ENCODE results near the gene EIF3I.

EIF3I gene

DNA sequence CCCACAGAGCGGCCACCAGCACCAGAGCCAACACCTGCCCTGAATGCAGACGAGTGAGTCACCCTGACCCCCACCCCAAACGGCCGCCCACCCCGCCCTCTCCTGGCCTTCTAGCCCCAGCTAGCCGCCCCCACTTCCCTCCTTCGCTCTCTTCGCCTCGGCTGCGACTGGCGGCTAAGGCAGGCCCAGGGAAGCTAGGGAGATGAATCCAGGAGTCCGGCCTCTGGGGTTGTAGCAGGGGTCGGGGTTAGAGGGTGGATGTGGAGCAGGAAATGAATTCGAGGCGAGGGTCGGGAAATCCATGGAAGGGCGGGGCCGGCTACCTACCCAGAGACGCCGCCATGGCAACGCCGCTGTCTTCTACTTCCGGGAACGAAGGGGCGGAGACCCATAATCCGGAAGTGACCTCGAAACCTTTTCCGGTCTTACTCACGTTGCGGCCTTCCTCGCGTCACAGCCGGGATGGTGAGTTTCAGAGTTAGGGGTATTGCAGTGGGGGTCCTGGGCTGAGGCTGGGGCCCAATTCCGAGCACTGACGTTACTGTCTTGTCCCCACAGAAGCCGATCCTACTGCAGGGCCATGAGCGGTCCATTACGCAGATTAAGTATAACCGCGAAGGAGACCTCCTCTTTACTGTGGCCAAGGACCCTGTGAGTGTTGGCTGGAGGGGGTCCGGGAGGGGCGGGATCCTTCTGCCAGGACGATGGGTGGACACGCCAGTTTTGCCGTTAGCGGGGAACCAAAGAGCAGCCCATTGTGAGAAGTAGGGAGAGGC lies at the start of gene EIF3I, which contains the start of gene TMEM234:
TSS of gene EIF3I (plus strand) at position 428 of the 776 bp plus-strand sequence. CDS start at position 463, 35 bp downstream.
TSS of gene TMEM234 (minus strand) at position 374 of the 776 bp plus-strand sequence. CDS start at position 343, 31 bp downstream.
- DNase-seq (ENCODE audit: low spot score) = peak; percentile 94

DNA sequence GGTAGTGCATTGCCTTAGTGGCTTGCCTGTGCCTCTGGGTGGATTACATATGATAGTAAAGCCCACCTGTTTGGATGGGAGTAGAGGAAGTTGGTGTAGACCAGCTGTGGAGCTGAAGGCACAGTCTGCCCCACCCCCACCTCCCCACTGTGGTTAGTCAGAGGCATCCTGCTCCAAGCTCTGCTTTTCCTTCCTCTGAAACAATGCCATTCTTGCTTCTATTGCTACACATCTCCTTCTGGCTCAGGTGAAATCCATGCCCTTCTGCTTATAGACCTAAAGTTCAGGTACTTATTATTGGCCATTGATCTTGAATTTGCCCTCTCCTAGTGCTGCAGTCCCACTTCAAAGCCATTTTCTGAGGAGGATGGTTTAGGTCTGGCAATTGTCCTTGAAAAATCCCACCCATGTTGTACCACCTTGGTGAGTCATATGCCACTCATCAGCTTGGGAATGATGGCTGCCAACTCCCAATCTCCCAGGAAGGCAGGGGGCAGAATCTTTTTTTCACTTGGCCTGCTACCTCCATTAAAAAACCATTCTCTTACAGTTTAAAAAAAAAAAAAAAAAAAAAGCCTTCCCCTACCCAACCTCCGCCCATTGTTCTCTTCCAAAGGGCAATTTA lies 49.5 kb upstream of the EIF3I start:
- DNase-seq (ENCODE audit: low spot score) = no peak

GRCh38 chr1:32178380-32179192 lies 43.6 kb upstream of the EIF3I start:
- no peak for DNase-seq (ENCODE audit: low spot score)

- DNase-seq (ENCODE audit: low spot score) = no peak
These were observed 43.1 kb upstream of the EIF3I start for GRCh38 chr1:32179193-32179442.

DNA sequence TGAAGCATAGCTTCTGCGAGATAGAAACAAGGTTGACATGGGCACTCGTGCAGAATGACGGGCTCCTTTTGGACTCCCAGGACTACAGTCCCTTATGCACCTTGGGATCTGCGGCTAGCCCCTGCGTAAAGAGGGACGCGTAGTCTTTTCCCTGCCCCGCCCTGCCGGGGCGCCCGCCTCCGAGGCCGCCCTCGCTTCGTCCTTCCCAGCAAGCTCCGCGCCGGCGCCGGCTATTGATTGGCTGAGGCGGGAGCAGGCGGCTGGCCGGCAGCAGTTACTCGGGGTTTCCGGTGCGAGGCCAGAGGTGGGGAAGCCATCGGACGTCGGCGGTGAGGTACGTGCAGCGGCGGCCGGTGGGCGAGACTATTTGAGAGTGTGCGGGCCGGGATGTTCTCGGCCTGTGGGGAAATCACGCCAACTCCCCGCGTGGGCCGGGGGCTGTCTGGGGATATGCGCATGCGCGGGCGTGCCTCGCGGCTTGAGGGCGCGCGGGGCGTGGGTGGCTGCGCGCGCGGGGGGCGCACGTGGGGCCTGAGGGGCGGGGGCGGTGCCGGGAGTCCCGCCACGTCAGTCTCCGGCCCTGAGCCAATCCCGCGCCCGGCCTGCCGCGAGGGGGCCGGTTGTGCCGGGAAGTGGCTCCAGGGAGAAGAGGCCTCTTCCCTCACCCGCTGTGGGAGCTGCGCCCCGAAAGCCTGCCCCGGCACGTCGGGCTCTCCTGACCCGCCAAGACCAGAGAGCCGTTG lies 42.6 kb upstream of the EIF3I start, which contains the start of gene TXLNA:
TSS of gene TXLNA (plus strand) at position 233 of the 743 bp plus-strand sequence. CDS start 671 bp downstream, outside the sequence.
- peak; percentile 84 for DNase-seq (ENCODE audit: low spot score)

GRCh38 chr1:32180186-32181060 lies 41.8 kb upstream of the EIF3I start:
- peak; percentile 22 for DNase-seq (ENCODE audit: low spot score)

- DNase-seq (ENCODE audit: low spot score) = no peak
These were observed 41.1 kb upstream of the EIF3I start for GRCh38 chr1:32181065-32181464.

- no peak for DNase-seq (ENCODE audit: low spot score)
These were observed 40.6 kb upstream of the EIF3I start for GRCh38 chr1:32181563-32181962.

DNA sequence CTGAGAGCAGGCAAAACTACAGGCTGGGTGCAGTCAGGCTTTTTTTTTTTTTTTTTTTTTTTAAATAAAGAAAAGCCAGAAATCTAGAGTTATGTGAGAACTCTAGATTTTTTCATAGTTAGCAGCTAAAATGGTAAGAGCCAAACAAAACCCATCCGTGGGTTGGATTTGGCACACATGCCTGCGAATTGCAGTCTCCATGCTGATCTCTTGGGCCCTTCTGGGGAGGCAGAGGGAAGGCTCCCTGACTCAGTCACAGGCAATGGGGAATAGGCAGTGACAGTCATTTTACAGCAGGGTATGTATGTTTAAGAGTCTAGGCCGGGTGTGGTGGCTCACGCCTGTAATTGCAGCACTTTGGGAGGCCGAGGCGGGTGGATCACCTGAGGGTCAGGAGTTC lies 40.1 kb upstream of the EIF3I start:
- no peak for DNase-seq (ENCODE audit: low spot score)

DNA sequence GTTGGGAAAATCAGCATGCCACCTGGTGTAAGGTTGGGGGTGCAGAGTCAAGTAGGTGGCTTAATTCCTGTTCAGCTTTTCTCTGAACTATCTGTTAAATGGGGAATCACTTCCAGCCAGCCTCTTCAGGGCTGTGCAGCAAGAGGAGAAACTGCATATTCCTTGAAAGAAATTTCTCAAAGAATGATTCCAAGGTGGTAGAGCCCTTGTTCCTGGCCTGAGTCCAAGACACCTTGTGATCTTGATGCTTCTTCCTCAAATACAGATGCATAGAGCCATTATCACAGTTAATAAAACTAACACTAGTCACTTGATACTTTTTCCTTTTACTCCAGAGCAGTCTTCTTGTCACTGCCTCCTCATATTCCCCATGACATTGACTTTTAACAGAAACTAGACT lies 37.6 kb upstream of the EIF3I start:
- no peak for DNase-seq (ENCODE audit: low spot score)

DNA sequence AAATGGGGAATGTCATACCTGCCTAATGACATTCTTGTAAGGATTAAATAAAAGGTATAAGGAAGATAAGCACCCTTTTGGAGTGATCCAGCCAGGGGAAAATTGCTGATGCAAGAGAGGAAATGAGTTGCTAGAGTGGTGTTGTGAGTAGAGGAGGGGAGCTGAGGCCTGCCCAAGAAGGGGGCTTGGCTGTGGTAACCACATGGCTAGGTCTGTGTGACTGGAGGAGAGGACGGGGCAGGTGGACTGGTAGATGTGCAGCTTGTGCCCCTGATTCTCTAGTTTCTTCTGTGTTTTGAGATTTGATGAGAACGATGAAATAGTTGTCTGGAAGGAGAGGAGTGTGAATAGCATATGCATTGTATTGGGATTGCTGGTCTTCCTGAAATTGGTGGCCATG lies 36.1 kb upstream of the EIF3I start:
- no peak for DNase-seq (ENCODE audit: low spot score)

GRCh38 chr1:32186491-32186890 lies 35.7 kb upstream of the EIF3I start:
- DNase-seq (ENCODE audit: low spot score) = no peak

- no peak for DNase-seq (ENCODE audit: low spot score)
These were observed 34.4 kb upstream of the EIF3I start for GRCh38 chr1:32187850-32188249.

GRCh38 chr1:32192220-32192948 lies 29.8 kb upstream of the EIF3I start:
- DNase-seq (ENCODE audit: low spot score) = no peak

DNA sequence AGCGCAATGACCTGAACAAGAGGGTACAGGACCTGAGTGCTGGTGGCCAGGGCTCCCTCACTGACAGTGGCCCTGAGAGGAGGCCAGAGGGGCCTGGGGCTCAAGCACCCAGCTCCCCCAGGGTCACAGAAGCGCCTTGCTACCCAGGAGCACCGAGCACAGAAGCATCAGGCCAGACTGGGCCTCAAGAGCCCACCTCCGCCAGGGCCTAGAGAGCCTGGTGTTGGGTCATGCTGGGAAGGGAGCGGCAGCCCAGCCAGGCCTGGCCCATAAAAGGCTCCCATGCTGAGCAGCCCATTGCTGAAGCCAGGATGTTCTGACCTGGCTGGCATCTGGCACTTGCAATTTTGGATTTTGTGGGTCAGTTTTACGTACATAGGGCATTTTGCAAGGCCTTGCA lies 27.2 kb upstream of the EIF3I start:
- no peak for DNase-seq (ENCODE audit: low spot score)

- no peak for DNase-seq (ENCODE audit: low spot score)
These were observed 26.7 kb upstream of the EIF3I start for GRCh38 chr1:32195531-32195930.

DNA sequence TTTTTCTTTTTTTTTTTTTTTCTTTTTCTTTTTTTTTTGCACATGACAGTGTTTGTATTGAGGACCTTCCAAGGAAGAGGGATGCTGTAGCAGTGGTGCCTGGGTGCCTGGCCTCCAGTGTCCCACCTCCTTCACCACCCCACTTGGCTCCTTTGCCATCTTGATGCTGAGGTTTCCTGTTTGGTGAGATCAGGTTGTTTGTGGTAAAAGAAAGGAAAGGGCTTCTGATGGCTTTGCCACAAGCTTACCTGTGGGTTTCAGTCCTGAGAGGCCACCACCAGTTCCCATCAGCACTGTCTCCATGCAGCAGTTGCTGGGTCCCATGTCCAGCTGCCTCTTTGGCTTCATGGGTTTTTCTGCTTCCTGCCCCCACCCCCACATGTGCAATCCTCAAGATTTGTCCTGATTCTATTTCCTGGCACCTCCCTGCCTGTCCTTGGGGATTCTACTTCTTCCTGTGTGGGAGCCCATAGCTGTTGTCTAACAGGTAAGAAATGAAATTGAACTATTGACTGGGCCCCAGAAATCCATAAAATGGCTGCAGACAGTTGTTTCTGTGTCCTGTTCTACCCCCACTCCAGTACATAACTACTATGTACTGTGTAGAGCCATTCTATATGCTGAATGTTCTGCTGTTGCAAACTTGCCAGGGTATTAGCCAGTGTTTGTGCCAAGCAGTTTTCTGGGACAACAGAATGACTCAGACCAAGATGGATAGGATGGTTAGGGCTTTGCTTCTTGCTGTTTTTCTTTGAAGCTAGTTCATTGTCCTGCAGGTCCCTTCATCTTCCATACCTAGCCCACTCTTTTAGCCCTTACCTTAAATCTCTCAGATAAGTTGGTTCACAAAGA lies 26.0 kb upstream of the EIF3I start:
- no peak for DNase-seq (ENCODE audit: low spot score)

DNA sequence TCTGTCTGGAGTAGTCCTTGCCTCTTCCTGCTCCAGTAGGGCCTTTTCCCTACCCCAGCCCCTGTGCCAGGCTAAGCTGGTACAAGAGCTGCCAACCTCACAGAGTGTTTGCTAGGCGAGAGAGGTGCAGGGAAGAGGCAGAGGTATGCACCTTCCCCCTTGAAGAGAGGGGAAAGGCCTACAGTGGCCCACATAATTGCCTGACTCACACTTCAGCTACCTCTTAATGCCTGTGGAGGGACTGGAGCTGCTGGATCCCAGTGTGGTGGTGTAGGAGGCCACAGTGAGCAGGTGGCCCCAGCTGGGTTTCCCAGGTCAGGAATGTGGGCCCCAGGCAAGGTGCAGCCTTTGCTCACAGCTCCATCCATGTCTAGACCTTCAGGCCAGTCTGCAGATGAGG lies 25.1 kb upstream of the EIF3I start:
- DNase-seq (ENCODE audit: low spot score) = no peak

- DNase-seq (ENCODE audit: low spot score) = no peak
These were observed 24.4 kb upstream of the EIF3I start for GRCh38 chr1:32197837-32198236.
